ENCODE measurements around the gene RAPGEF5.

Gene RAPGEF5

DNA sequence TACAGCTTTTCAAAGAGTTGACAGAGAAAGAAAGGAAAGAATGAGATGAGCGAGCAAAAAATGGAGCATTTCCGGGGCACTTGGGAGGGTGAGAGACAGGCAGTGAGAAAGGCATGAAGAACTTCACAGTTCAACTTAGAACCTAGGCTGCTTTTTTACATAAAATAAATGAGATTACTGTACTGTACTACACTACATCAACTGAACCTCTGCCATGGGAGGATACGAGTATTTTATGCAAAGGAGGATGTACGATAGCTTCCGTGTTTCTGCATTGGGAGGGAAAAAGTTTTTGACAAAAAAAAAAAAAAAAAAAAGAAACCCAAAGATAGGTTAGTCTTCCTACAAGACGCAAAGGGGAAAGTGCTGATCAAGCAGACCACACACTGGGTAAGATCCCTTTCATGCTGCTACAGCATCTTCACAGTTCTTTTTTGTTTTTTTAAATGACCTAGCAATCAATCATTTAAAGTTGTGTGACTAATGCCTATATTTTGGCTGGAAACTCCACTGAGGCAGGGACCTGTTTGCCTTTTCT, 88.0 kb downstream of the RAPGEF5 start:
- Mint-ChIP-seq H3K36me3 (no peaks in the 10 kb centered on the region), H3K27me3 (peaks cover 8% of the 10 kb centered on the region), H3K4me3 (no peak overlapping the region), H3K4me1 (no peaks in the 10 kb centered on the region), H3K27ac (no peak overlapping the region), H3K9me3 (no peaks in the 10 kb centered on the region)
- CTCF ChIA-PET = no interaction called here
- DNase-seq = no peak

DNA sequence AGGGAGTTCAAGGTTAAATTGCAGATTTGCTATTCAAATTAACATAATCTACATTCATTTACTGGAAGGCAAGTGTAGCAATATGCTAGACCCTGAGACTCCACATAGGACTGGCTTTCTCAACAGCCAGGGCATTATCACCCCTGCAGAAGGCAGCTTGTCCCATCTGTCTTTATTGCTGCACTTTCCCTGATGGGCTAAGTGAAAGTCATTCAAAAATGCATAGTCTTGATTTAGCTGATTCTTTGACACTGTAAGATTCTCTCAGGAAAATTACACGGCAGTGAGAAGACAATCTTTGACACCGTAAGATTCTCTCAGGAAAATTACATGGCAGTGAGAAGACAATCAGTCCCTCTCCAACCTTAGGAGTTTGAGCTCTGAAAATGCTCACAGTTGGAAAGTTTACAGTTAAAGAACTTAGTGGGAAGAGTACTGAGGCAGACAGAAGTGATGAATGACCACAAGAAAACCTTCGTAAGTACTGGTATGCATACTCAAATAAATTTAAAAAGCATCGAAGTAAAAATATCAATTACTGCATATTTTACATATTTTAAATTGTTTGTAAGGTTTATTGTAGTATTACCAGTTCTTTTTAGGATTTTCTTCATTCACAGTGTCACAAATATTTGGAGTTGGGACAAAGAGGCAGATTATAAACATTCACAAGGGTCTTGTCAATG, 88.9 kb downstream of the RAPGEF5 start:
- Mint-ChIP-seq H3K4me1 (no peaks in the 10 kb centered on the region), H3K4me3 (no peak overlapping the region), H3K27ac (no peak overlapping the region), H3K9me3 (no peaks in the 10 kb centered on the region), H3K27me3 (peaks cover 8% of the 10 kb centered on the region), H3K36me3 (no peaks in the 10 kb centered on the region)
- CTCF ChIA-PET = no interaction called here
- no peak for DNase-seq

DNA sequence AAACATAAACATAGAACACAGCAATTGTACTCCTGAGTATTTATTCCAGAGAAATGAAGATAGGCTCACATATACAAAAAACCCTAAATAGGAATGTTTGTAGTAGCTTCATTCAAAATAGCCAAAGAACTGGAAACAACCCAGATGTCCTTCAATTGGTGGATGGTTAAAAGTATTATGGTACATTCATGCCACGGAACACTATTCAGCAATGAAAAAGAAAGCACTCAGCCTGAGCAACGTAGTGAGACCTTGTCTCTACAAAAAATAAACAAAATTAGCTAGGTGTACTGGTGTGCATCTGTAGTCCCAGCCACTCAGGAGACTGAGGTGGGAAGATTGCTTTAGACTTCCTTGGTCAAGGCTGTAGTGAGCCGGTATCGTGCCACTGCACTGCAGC, 94.4 kb downstream of the RAPGEF5 start:
- Mint-ChIP-seq H3K27ac (no peak overlapping the region), H3K27me3 (peaks cover under 1% of the 10 kb centered on the region), H3K4me3 (no peak overlapping the region), H3K36me3 (no peaks in the 10 kb centered on the region), H3K4me1 (no peaks in the 10 kb centered on the region), H3K9me3 (no peaks in the 10 kb centered on the region)
- CTCF ChIA-PET = no interaction called here
- no peak for DNase-seq

DNA sequence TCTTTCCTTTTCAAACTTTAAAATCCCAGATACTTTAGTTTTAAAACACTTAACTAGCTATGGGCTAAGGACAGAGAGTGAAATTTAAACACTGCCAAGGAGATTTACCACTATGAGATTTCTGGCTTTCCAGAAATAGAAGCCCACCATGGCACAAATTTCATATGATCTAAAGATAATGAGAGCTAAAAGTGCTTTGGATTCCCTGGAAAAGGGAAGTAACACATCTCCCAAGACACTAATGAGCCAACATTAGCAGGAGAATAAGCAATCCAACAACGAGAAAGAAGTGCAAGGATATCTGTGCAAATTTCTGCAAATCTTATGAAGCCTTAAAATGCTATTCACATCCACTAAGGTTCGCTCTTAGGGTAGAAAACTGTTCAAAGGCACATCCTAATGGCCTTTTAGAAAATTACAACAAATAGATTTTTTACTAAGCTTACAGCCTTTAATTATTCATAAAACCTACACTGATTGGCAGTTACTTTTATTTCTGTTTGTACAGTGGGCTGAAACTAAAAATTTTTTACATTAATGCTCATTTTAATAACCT, 100.3 kb downstream of the RAPGEF5 start:
- CTCF ChIA-PET = interaction anchor here (0.5 to 1.5 kb wide), 2 partner anchors 39 to 147 kb away, joined by 4 read pairs; no protein-coding TSS in a partner anchor
- Mint-ChIP-seq H3K27me3 (peaks cover 11% of the 10 kb centered on the region), H3K4me3 (no peak overlapping the region), H3K9me3 (no peaks in the 10 kb centered on the region), H3K36me3 (no peaks in the 10 kb centered on the region), H3K4me1 (peaks cover 3% of the 10 kb centered on the region), H3K27ac (no peak overlapping the region)
- DNase-seq = no peak

DNA sequence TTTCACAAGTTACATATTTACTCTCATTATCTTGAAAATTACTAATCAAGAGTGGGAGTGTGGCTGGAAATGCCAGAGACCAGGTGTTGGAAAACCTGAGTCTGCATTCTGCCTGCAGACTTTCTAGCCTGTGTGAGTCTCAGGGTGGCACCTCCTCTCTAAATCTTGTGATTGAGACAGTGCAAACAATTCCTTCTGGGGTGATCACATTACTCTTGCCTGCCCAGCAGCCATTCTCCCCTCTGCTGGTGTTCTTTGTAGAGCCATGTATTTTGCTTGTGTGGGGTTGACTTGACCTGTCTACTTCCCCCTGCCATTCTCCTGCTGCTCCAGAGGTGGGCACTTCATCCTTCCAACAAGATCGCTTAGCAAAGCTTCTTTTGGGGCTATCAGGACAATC, 101.1 kb downstream of the RAPGEF5 start:
- no peak overlapping the region for H3K27ac Mint-ChIP-seq
- H3K27me3 Mint-ChIP-seq = peaks cover 11% of the 10 kb centered on the region
- H3K36me3 Mint-ChIP-seq = no peaks in the 10 kb centered on the region
- peaks cover 3% of the 10 kb centered on the region for H3K4me1 Mint-ChIP-seq
- H3K9me3 Mint-ChIP-seq = no peaks in the 10 kb centered on the region
- no peak overlapping the region for H3K4me3 Mint-ChIP-seq
- CTCF ChIA-PET = interaction anchor here (1.5 kb wide), 1 partner anchor 146 kb away, joined by 4 read pairs; no protein-coding TSS in a partner anchor
- DNase-seq = no peak

DNA sequence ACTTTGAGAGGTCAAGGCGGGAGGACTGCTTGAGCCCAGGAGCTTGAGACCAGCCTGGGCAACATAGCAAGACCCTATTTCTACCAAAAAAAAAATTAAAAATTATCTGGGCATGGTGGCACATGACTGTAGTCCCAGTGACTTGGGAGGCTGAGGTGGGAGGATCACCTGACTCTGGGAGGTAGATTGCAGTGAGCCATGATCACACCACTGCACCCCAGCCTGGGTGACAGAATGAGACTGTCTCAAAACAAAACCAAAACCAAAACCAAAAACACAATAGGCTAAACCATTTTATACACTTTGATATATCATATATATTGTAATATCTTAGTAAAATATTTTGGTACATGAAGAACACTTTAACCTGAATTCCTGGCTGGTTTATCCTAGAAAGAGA, 101.6 kb downstream of the RAPGEF5 start:
- CTCF ChIA-PET = no interaction called here
- Mint-ChIP-seq H3K4me1 (peaks cover 3% of the 10 kb centered on the region), H3K4me3 (no peak overlapping the region), H3K36me3 (no peaks in the 10 kb centered on the region), H3K27me3 (peaks cover 11% of the 10 kb centered on the region), H3K9me3 (no peaks in the 10 kb centered on the region), H3K27ac (no peak overlapping the region)
- DNase-seq = peak; percentile 21

DNA sequence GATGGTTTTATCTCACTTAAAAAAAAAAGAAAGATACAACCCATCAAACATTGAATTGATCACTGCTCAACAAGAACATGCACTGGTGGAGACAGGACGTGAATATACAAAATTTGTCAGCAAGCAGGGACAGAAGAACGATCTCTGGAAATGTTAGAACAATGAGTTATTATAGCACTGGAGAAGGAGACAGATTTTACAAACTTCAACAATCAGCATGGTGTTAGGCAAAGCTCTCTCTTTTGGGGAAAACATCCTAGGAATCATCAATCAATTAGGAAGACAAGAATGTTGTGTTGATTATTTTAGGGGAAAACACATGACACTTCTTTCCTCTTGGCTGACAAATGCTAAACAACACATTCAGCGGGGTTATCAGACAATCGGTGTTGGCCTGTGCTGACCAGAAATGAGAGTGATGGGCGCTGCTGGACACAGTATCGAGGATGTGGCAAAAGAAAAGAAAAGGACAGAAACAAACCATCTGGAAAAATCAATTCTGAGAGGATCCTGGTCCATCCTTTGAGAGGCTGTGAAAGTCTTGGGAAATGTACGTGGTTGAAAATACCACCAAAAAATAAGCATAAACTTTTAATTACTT, 103.9 kb downstream of the RAPGEF5 start:
- H3K9me3 Mint-ChIP-seq = no peaks in the 10 kb centered on the region
- H3K27me3 Mint-ChIP-seq = peaks cover 11% of the 10 kb centered on the region
- no peak overlapping the region for H3K4me3 Mint-ChIP-seq
- CTCF ChIA-PET = no interaction called here
- no peak overlapping the region for H3K27ac Mint-ChIP-seq
- H3K36me3 Mint-ChIP-seq = no peaks in the 10 kb centered on the region
- peaks cover 3% of the 10 kb centered on the region for H3K4me1 Mint-ChIP-seq
- no peak for DNase-seq

DNA sequence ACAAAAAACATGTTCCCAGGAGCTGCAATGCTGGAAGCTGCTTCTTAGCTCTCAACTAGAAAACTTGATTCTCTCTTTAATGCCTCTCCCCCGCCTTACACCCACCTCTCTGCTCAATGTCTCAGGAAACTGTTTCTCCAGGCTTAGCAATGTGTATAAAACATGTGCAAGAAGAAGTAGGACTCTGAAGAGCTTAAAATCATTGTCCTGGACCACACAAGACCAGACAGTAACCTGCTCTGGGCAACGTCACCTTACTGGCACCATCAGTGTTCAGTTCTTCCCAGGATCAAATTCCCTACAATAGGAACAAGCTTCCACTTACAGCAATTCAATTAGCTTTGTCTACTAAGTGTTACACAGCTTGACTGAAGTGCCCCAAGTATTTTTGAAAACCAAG, 104.9 kb downstream of the RAPGEF5 start:
- H3K4me3 Mint-ChIP-seq = no peak overlapping the region
- CTCF ChIA-PET = no interaction called here
- peaks cover 11% of the 10 kb centered on the region for H3K27me3 Mint-ChIP-seq
- H3K9me3 Mint-ChIP-seq = no peaks in the 10 kb centered on the region
- no peak overlapping the region for H3K27ac Mint-ChIP-seq
- no peaks in the 10 kb centered on the region for H3K36me3 Mint-ChIP-seq
- H3K4me1 Mint-ChIP-seq = peaks cover 3% of the 10 kb centered on the region
- DNase-seq = no peak

DNA sequence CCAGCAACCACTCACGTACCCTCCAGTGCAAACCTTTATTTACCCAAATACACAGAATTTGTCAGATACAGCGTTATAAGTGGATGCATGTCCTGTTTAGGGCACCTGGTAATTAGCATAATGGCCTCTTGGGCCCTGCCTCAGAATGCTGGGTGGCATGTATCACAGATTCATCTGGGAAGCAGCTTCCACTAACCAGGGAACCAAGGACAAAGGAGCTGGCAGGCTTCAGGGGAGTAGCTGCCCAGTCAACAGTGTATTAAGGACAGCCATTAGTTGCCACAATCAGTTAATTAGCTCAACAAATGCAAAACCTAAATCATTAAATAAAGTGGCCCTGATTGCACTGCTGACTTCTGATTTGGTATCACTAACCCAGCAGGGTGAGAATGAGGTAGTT, 105.7 kb downstream of the RAPGEF5 start:
- Mint-ChIP-seq H3K27ac (no peak overlapping the region), H3K4me1 (peaks cover 3% of the 10 kb centered on the region), H3K9me3 (no peaks in the 10 kb centered on the region), H3K27me3 (peaks cover 11% of the 10 kb centered on the region), H3K36me3 (no peaks in the 10 kb centered on the region), H3K4me3 (no peak overlapping the region)
- CTCF ChIA-PET = no interaction called here
- no peak for DNase-seq

DNA sequence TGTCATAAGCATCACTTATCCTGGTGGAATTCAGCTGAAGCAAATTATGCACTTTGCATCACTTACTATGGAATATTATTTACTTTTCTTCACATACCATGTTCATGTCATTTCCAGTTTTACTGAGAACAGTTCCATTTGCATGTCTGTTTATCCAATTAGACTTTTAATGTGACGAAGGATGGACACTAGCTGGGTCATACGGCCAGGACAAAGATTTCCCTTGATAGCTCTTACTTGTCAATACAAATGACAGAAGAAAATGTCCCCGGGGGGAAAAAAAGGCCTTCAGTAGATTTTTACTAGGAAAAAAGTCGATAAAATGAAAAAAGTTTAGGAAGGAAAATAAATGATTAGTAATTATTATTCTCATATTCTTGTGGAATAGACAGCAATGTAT, 106.6 kb downstream of the RAPGEF5 start:
- Mint-ChIP-seq H3K27ac (no peak overlapping the region), H3K9me3 (peaks cover 2% of the 10 kb centered on the region), H3K4me3 (no peak overlapping the region), H3K4me1 (no peaks in the 10 kb centered on the region), H3K27me3 (peaks cover 6% of the 10 kb centered on the region), H3K36me3 (no peaks in the 10 kb centered on the region)
- no peak for DNase-seq
- CTCF ChIA-PET = no interaction called here

DNA sequence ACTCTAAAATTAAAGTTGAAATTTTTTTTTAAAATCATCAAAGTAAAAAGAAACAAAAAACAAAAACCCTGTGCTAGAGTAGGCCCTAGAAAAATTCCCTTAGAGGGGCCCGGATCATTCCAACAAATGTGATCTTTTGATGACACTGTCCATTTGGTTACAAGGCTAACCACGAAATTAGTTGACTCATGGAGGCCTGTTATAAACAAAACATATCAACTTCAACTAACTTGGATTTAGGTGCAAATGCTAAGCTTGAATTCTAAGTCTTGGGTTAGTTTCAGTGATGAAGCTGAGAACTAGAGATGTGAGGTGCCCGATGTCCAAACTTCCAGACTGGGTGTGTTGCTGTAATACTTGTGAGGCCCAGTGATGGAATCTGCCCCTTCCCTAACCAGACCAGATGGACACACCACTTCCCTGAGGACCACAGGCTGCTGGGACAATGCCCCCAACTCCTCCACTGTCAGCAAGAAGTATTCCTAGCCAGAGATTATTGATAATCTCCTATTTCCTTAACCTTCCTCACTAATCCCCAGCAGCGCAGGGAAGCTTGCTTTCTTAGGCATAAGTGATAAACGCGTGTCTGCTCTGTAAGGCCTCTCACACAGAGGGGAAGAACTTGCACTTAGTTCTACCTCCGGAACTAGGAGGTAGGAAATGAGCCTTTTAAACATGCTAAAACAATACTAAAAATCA, 108.7 kb downstream of the RAPGEF5 start:
- no peaks in the 10 kb centered on the region for H3K27me3 Mint-ChIP-seq
- H3K36me3 Mint-ChIP-seq = no peaks in the 10 kb centered on the region
- H3K4me1 Mint-ChIP-seq = no peaks in the 10 kb centered on the region
- H3K4me3 Mint-ChIP-seq = no peak overlapping the region
- H3K9me3 Mint-ChIP-seq = peaks cover 2% of the 10 kb centered on the region
- DNase-seq = no peak
- H3K27ac Mint-ChIP-seq = no peak overlapping the region
- CTCF ChIA-PET = no interaction called here

DNA sequence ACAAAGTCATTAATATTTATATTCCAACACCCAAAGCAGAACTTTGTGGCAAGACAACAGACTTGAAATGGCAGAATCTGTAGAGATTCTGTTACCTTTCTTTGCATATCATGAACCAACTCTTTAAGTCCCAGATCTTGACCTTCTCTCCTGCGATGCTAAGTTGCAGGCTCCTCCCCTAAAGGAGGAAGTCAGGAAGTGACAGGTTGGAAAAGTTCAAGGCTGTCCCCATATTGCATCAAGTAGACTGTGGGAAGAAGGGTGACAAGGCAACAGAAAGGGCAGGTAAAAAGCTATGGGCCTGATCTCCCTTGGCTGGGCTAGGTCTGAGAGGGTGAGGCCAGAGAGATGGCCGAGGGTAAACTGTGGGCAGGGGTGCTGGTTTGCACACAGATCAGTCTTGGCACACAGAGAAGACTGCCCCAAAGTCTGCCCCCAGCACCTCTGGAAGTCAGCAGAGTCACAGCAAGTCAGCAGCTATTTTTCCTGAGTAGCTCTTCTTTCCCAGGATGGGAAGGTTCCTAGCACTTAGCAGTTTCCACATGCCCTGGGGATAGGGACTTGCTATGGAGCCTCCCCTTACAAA, 115.1 kb downstream of the RAPGEF5 start:
- CTCF ChIA-PET = no interaction called here
- Mint-ChIP-seq H3K36me3 (no peaks in the 10 kb centered on the region), H3K4me3 (no peak overlapping the region), H3K27ac (no peak overlapping the region), H3K9me3 (peaks cover 2% of the 10 kb centered on the region), H3K27me3 (no peaks in the 10 kb centered on the region), H3K4me1 (no peaks in the 10 kb centered on the region)
- no peak for DNase-seq

DNA sequence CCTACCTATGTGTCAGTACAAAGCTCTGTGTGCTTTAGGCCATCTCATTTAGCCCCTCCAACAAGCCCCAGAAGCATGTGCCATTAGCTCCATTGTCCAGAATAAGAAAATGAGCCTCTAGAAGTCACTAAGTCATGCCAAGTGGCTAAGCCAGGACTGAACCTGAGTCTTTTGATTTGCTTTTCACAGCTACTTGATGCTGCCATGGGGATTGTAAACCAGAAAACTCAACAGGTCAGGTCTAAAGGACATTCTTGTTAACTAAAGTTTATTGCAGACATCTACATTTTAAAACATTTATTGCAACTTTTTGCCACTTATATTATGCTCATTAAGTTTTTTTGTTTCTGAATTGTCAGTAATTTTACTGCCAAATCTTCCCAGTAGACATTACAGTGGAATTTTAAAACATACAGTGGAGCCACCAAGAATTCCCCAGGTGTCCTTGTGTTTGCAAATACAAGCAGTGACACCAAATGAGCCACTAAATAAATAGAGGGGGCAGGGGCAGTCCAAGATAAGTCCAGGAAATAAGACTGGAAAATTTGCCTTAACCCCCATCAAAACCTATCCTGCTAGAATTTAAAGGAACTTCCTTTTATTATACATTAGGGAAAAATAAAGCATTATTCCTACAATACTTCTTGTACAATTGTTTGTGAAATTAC, 115.9 kb downstream of the RAPGEF5 start:
- Mint-ChIP-seq H3K36me3 (no peaks in the 10 kb centered on the region), H3K27ac (no peak overlapping the region), H3K4me1 (no peaks in the 10 kb centered on the region), H3K9me3 (peaks cover 2% of the 10 kb centered on the region), H3K4me3 (no peak overlapping the region), H3K27me3 (no peaks in the 10 kb centered on the region)
- no peak for DNase-seq
- CTCF ChIA-PET = no interaction called here
